GM20000 (cell line): Measurements from ENCODE around the gene PELI2.
"Not testable (repeated sequence)": the region's sequence is repeated elsewhere in the genome, so short reads cannot be mapped to it uniquely, and the experiment has no call there.

ENCODE experiments used
- DNase-seq: peaks from one replicate; pipeline ENCODE4 v3.0.0; 2012; ENCODE audit warnings: low spot score
- TF ChIP-seq, protein P1 (sequence below): IDR thresholded peaks from 2 replicates; pipeline ENCODE4 v1.5.1; 2012; ENCODE audit warnings: mild to moderate bottlenecking, control low read depth; ENCODE audit errors: extremely low read depth, missing control alignments

The PELI2 gene

DNA sequence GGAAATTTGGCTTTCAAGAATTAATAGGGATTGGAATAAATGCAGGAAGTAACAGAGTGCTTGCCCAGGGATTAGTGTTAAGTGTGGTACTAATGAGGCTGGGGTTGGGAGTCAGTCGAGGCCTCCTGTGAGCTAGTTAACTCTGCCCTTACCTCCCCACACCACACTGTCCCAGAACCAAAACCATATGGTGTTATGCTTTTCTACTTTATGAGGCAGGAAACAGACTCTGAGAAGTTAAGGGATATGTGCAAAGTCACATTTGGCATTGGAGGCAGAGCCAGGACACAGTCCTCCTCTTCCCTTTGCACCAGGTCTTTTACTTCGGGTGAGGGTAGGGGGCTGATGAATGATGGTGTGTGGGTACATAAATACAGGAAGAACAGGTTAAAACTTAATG is 41.9 kb downstream of the PELI2 start:
- TF ChIP-seq, protein P1, sequence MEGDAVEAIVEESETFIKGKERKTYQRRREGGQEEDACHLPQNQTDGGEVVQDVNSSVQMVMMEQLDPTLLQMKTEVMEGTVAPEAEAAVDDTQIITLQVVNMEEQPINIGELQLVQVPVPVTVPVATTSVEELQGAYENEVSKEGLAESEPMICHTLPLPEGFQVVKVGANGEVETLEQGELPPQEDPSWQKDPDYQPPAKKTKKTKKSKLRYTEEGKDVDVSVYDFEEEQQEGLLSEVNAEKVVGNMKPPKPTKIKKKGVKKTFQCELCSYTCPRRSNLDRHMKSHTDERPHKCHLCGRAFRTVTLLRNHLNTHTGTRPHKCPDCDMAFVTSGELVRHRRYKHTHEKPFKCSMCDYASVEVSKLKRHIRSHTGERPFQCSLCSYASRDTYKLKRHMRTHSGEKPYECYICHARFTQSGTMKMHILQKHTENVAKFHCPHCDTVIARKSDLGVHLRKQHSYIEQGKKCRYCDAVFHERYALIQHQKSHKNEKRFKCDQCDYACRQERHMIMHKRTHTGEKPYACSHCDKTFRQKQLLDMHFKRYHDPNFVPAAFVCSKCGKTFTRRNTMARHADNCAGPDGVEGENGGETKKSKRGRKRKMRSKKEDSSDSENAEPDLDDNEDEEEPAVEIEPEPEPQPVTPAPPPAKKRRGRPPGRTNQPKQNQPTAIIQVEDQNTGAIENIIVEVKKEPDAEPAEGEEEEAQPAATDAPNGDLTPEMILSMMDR, result no peak
- no peak for DNase-seq

DNA sequence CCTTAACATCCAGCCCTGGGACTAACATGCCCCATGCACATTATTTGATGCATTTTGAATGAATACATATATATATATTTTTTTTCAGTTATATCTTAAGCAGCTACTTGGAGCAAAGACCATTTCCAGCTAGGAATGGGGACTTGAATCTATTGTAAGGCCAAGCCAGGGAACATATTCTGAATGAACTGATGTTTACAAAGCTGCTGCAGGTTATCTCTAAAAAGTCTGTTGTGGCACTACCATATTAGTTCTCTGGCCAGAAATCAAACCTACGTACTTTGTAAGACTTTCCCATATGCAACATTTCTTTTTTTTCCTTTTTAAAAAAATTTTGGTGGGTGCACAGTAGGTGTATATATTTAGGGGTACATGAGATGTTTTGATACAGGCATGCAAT is 43.4 kb downstream of the PELI2 start:
- TF ChIP-seq, protein P1, result no peak
- DNase-seq, result no peak

DNA sequence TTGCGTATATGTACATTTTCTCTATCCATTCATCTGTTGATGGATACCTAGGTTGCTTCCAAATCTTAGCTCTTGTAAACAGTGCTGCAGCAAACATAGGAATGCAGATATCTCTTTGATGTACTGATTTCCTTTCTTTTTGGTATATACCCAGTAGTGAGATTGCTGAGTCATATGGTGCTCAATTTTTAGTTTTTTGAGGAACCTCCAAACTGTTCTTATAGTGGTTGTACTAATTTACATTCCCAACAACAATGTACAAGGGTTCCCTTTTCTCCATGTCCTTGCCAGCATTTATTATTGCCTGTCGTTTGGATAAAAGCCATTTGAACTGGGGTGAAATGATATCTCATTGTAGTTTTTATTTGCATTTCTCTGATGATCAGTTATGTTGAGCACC is 44.3 kb downstream of the PELI2 start:
- TF ChIP-seq, protein P1, result no peak
- no peak for DNase-seq

DNA sequence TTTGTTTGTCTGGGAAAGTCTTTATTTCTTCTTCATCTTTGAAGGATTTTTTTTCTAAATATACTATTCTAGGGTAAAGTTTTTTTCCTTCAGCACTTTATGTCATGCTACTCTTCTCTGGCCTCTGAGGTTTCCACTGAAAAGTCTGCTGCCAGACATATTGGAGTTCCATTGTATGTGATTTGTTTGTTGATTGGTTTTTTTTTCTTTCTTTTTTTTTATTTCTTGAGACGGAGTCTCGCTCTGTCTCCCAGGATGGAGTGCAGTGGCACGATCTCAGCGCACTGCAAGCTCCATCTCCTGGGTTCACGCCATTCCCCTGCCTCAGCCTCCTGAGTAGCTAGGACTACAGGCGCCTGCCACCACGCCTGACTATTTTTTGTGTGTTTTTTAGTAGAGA is 48.4 kb downstream of the PELI2 start:
- not testable (repeated sequence) for DNase-seq

DNA sequence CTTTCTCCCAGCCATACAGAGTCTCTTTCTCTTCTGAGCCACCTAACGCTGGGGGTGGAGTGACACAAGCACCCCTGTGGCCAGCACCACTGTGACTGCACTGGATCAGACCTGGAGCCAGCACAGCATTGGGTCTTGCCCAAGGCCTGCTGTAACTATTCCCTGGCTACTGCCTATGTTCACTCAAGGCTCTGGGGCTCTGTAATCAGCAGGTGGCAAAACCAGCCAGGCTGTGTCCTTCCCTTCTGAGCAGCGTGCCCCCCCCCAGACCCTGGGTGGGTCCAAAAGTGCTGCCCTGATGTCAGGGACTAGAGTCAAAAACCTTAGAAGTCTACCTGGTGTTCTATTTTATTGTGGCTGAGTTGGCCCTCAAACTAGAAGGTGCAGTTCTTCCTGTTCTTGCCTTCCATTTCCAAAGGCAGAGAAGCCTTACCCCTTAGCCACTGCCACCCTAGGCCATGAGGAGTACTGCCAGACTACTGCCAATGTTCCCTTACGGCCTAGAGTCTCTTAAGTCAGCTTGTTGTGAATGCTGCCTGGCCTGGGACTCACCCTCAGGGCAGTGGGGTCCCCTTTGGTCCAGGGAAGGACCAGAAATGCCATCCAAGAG is 49.9 kb downstream of the PELI2 start:
- TF ChIP-seq, protein P1, result no peak
- DNase-seq, result no peak

DNA sequence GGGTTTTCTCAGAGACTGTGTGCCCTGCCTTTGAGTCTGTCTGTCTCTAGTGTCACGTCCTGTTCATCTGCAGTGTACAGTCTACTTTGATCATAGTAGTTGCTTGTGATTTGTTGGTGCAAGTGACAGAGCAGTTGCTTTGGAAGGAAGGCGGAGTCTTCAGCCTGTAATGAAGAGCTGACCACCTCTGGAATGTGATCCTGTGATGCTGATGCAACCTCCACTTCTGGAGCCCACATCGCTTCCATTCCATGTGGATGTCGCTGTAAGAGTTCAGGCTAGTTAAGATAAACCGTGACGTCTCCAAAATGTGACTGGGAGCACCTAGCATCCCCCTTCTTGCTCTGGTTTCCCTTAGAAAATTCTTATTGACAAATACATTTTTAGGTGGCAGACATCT is 51.8 kb downstream of the PELI2 start:
- TF ChIP-seq, protein P1, result no peak
- no peak for DNase-seq

DNA sequence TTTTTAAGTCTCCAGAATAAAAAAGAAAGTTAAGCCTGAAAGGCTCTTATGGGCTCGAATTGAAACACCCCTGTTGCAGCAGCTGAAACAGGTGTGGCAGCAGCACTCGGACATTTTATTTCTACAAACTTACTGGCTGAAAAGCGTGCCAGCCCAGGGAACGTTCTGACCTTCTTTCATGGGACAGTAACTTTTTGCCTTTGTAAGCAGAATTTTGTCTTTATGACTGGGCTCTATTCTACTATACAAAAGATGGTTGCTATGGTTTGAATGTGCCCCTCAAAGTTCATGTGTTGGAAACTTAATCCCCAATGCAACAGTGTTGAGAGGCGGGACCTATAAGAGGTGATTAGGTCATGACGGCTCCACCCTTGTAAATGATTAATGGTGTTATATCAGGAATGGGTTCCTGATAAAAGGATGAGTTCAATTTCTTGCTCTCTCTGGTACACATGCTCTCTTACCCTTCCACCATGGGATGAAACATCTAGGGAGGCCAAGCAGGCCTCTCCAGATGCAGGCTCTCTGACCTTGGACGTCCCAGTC is 52.7 kb downstream of the PELI2 start:
- TF ChIP-seq, protein P1, result no peak
- no peak for DNase-seq

DNA sequence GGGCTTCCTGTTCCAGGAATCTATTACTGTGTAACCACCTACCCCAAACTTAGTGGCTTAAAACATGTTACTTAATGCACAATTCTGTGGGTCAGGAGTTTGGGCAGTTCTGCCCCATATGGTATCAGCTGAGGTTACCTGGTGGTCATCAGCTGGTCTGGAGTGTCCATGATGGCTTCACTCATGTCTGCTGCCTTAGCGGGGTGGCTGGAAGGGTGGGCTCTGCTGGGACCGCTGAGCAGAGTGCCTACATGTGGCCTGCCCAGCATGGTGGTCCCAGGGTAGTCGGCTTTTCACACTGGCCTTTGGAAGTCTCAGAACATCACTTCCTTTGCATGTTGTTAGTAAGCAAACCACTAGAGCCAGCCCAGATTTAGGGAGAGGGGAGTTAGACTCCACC is 53.9 kb downstream of the PELI2 start:
- TF ChIP-seq, protein P1, result no peak

More for the DNA sequence above, 53.9 kb downstream of the PELI2 start:
- no peak for DNase-seq
